NCI-H1092 (cell line): ENCODE data around the gene WFS1.

Experiments used
- DNase-seq: peaks from one replicate; lab custom pipeline; 2025; lab: John Stamatoyannopoulos, UW

The WFS1 gene

GRCh38 chr4:6235012-6235411 is 34.6 kb upstream of the WFS1 start:
- no peak for DNase-seq

GRCh38 chr4:6235901-6236640 is 33.6 kb upstream of the WFS1 start:
- no peak for DNase-seq

- DNase-seq, result no peak
Measured at GRCh38 chr4:6236816-6237390, 32.7 kb upstream of the WFS1 start.

- DNase-seq, result no peak
Measured at GRCh38 chr4:6239486-6239885, 30.2 kb upstream of the WFS1 start.

- no peak for DNase-seq
Measured at GRCh38 chr4:6239968-6240367, 29.7 kb upstream of the WFS1 start.

- DNase-seq, result no peak
Measured at GRCh38 chr4:6241062-6241845, 28.4 kb upstream of the WFS1 start.

- no peak for DNase-seq
Measured at GRCh38 chr4:6242271-6243029, 27.2 kb upstream of the WFS1 start.

- DNase-seq, result no peak
Measured at GRCh38 chr4:6245246-6246169, 24.1 kb upstream of the WFS1 start.

- DNase-seq, result no peak
Measured at GRCh38 chr4:6246170-6246634, 23.4 kb upstream of the WFS1 start.

- DNase-seq, result no peak
Measured at GRCh38 chr4:6248394-6248793, 21.3 kb upstream of the WFS1 start.

- peak; percentile 76 for DNase-seq
Measured at GRCh38 chr4:6250235-6250983, 19.2 kb upstream of the WFS1 start.

- DNase-seq, result no peak
Measured at GRCh38 chr4:6250984-6251295, 18.7 kb upstream of the WFS1 start.

- DNase-seq, result no peak
Measured at GRCh38 chr4:6251365-6251764, 18.3 kb upstream of the WFS1 start.

- DNase-seq, result no peak
Measured at GRCh38 chr4:6252051-6252450, 17.6 kb upstream of the WFS1 start.

GRCh38 chr4:6253111-6253510 is 16.5 kb upstream of the WFS1 start:
- no peak for DNase-seq

GRCh38 chr4:6253961-6254360 is 15.7 kb upstream of the WFS1 start:
- no peak for DNase-seq

GRCh38 chr4:6256141-6256540 is 13.5 kb upstream of the WFS1 start:
- no peak for DNase-seq

GRCh38 chr4:6257247-6258025 is 12.2 kb upstream of the WFS1 start:
- no peak for DNase-seq

- no peak for DNase-seq
Measured at GRCh38 chr4:6258026-6258360, 11.7 kb upstream of the WFS1 start.

GRCh38 chr4:6258741-6259140 is 10.9 kb upstream of the WFS1 start:
- DNase-seq, result no peak
